Keratinocyte (primary cell): ENCODE measurements around the gene MEF2B. TPM values are rescaled to one million over a fixed set of nuclear protein-coding genes. Genes with fewer than 3 reads are reported as not detected.

Source experiments
- DNase-seq: peaks from one replicate; pipeline ENCODE4 v3.0.0-alpha.2; 2011; ENCODE audit warnings: low read depth, missing footprints, low spot score
- FAIRE-seq: peaks from 2 replicates; lab custom pipeline; 2011; peaks lifted over from hg19 to GRCh38; lab: Jason Lieb, UNC
- H2AFZ ChIP-seq: 2 replicates; pipeline ENCODE4 v1.6.0; 2012; ENCODE audit warnings: low read length, control low read depth, inconsistent platforms; ENCODE audit not compliant: control insufficient read depth
- H3K27ac ChIP-seq: 2 replicates; pipeline ENCODE4 v1.5.1; 2011; ENCODE audit warnings: low read length; ENCODE audit not compliant: control insufficient read depth, insufficient read depth
- H3K27me3 ChIP-seq: 3 replicates; pipeline ENCODE4 v1.6.0; 2011; ENCODE audit warnings: low read length; ENCODE audit not compliant: control insufficient read depth, insufficient read depth; ENCODE audit errors: extremely low read depth
- H3K36me3 ChIP-seq, 2 experiments: 2 replicates in 1 of 2; 3 replicates in 1 of 2; pipeline ENCODE4 v1.5.1; 2011; ENCODE audit warnings: low read length in 2 of 2, mild to moderate bottlenecking in 1 of 2; ENCODE audit not compliant: control insufficient read depth in 2 of 2, insufficient read depth in 2 of 2; ENCODE audit errors: extremely low read depth in 1 of 2
- H3K4me1 ChIP-seq: 3 replicates; pipeline ENCODE4 v1.5.1; 2011; ENCODE audit warnings: low read length; ENCODE audit not compliant: control insufficient read depth, insufficient read depth; ENCODE audit errors: extremely low read depth
- H3K4me2 ChIP-seq: 3 replicates; pipeline ENCODE4 v1.6.0; 2011; ENCODE audit warnings: low read depth, low read length; ENCODE audit not compliant: control insufficient read depth, insufficient read depth; ENCODE audit errors: extremely low read depth
- H3K4me3 ChIP-seq, 3 experiments: fragments of 200-600 bp in 1 of 3; sonication (generic) in 1 of 3; 2 replicates in 2 of 3; 3 replicates in 1 of 3; pipeline ENCODE4 v1.5.1; 2011 to 2016; ENCODE audit warnings: low read length in 3 of 3, mild to moderate bottlenecking in 3 of 3, control low read depth in 2 of 3, inconsistent platforms in 1 of 3, low read depth in 1 of 3, mixed read lengths in 1 of 3, mixed run types in 1 of 3, moderate library complexity in 1 of 3; ENCODE audit not compliant: control insufficient read depth in 2 of 3, insufficient read depth in 2 of 3; ENCODE audit errors: extremely low read depth in 1 of 3
- H3K79me2 ChIP-seq: 2 replicates; pipeline ENCODE4 v1.6.0; 2012; ENCODE audit warnings: low read length; ENCODE audit not compliant: control insufficient read depth, insufficient read depth
- H3K9ac ChIP-seq: 3 replicates; pipeline ENCODE4 v1.6.0; 2011; ENCODE audit warnings: low read length; ENCODE audit not compliant: control insufficient read depth, insufficient read depth; ENCODE audit errors: extremely low read depth
- H3K9me1 ChIP-seq: 3 replicates; pipeline ENCODE4 v1.6.0; 2011; ENCODE audit warnings: low read length; ENCODE audit not compliant: control insufficient read depth, insufficient read depth; ENCODE audit errors: extremely low read depth
- H3K9me3 ChIP-seq: 2 replicates; pipeline ENCODE4 v1.5.1; 2012; ENCODE audit warnings: low read depth, low read length; ENCODE audit not compliant: control insufficient read depth
- H4K20me1 ChIP-seq: 3 replicates; pipeline ENCODE4 v1.6.0; 2011; ENCODE audit warnings: low read length; ENCODE audit not compliant: control insufficient read depth, insufficient read depth; ENCODE audit errors: extremely low read depth
- CTCF ChIP-seq, 3 experiments: IDR thresholded peaks in 1 of 3; conservative IDR thresholded peaks in 1 of 3; optimal IDR thresholded peaks in 1 of 3; 2 replicates in 2 of 3; 3 replicates in 1 of 3; pipeline versions ENCODE3 to v1.5.1; 2011; ENCODE audit warnings: low read length in 3 of 3, mild to moderate bottlenecking in 3 of 3, moderate library complexity in 2 of 3, control low read depth in 1 of 3, inconsistent platforms in 1 of 3; ENCODE audit not compliant: insufficient read depth in 2 of 3; ENCODE audit errors: extremely low read depth in 1 of 3
- EZH2 ChIP-seq: IDR thresholded peaks from one replicate; pipeline ENCODE4 v1.6.1; 2012; ENCODE audit warnings: inconsistent platforms, mild to moderate bottlenecking, low read length, moderate library complexity
- dilution Hi-C: fragments of 300-500 bp; cut with MboI; formaldehyde crosslinking; loops from one replicate; pipeline ENCODE4 v1.7.0; 2020; ENCODE audit warnings: low sequenced_read_pairs; ENCODE audit not compliant: extremely low pct_ligation_motif_present
- polyA plus RNA-seq, 5 experiments: library from polyadenylated mRNA; depleted of rRNA in 3 of 5; stranded (reverse) in 3 of 5; stranded (forward) in 1 of 5; unstranded in 1 of 5; fragments of >200 nt; gene quantifications; 1 replicate in 1 of 5; 2 replicates in 3 of 5; 3 replicates in 1 of 5; pipeline versions ENCODE4 v1.2.1 to v1.2.3, GENCODE V29; 2011 to 2012; ENCODE audit warnings: missing spikeins in 2 of 5, low read depth in 1 of 5, low replicate concordance in 1 of 5

MEF2B gene
- polyA plus RNA-seq, 1 donor (not counting 4 experiments of a cell fraction or from before 2014, with no cell fraction given), result 0.05 TPM

- TF ChIP-seq EZH2 (no peak), CTCF (optimal IDR thresholded peaks at IDR 0.05 in 1 of 3, IDR thresholded peaks at IDR 0.05 in 1 of 3, conservative IDR thresholded peaks at IDR 0.05 in 1 of 3; ENCODE audit: extremely low read depth in 1 of 3, insufficient read depth in 2 of 3, low read length in 3 of 3) (no peak)
- DNase-seq (no peak), FAIRE-seq (no peak)
- Histone ChIP-seq H3K4me1 (no peaks in the 10 kb centered on the region), H3K4me2 (no peak overlapping the region), H3K27me3 (no peaks in the 10 kb centered on the region), H3K9ac (no peak overlapping the region), H4K20me1 (no peaks in the 10 kb centered on the region), H3K4me3 (no peak overlapping the region), H2AFZ (no peak overlapping the region), H3K36me3 (no peaks in the 10 kb centered on the region), H3K27ac (no peak overlapping the region), H3K79me2 (no peaks in the 10 kb centered on the region), H3K9me1 (no peaks in the 10 kb centered on the region), H3K9me3 (no peaks in the 10 kb centered on the region)
- dilution Hi-C loops, result no loop called here
Observed at GRCh38 chr19:19096641-19097627, 73.1 kb downstream of the MEF2B start.

- H3K79me2 ChIP-seq, result no peaks in the 10 kb centered on the region
- no peaks in the 10 kb centered on the region for H3K9me3 ChIP-seq
- FAIRE-seq (no peak), DNase-seq (no peak)
- TF ChIP-seq CTCF (optimal IDR thresholded peaks at IDR 0.05 in 1 of 3, IDR thresholded peaks at IDR 0.05 in 1 of 3, conservative IDR thresholded peaks at IDR 0.05 in 1 of 3; ENCODE audit: extremely low read depth in 1 of 3, insufficient read depth in 2 of 3, low read length in 3 of 3), result no peak
- TF ChIP-seq EZH2, result no peak
- H4K20me1 ChIP-seq, result no peaks in the 10 kb centered on the region
- H3K27me3 ChIP-seq, result no peaks in the 10 kb centered on the region
- no peaks in the 10 kb centered on the region for H3K36me3 ChIP-seq
- H3K4me3 ChIP-seq, result no peak overlapping the region
- no peaks in the 10 kb centered on the region for H3K4me1 ChIP-seq
- H3K4me2 ChIP-seq, result no peak overlapping the region
- H3K9me1 ChIP-seq, result no peaks in the 10 kb centered on the region
- H2AFZ ChIP-seq, result no peak overlapping the region
- no peak overlapping the region for H3K9ac ChIP-seq
- H3K27ac ChIP-seq, result no peak overlapping the region
- dilution Hi-C loops, result no loop called here
Observed at GRCh38 chr19:19095691-19096090, 74.4 kb downstream of the MEF2B start.

Other genes starting within 250 kb of the MEF2B start
- 97.2 to 188 TPM (median 119 TPM) in 3 replicates for gene HOMER3, start 229.0 kb downstream of the MEF2B start, polyA plus RNA-seq
- gene SUGP2, start 136.7 kb downstream of the MEF2B start, polyA plus RNA-seq, result 39.6 to 57.9 TPM (median 51.2 TPM) in 3 replicates
- gene ARMC6, start 136.7 kb downstream of the MEF2B start, polyA plus RNA-seq, result 23.8 to 32.7 TPM (median 30.7 TPM) in 3 replicates
- 1.2 to 2.2 TPM (median 1.9 TPM) in 3 replicates for gene SLC25A42, start 106.3 kb downstream of the MEF2B start, polyA plus RNA-seq
- gene TMEM161A, start 31.8 kb downstream of the MEF2B start, polyA plus RNA-seq, result 18.0 to 35.1 TPM (median 25.0 TPM) in 3 replicates
- 16.3 to 19.6 TPM (median 18.1 TPM) in 3 replicates for gene BORCS8, start 21.9 kb upstream of the MEF2B start, polyA plus RNA-seq
- gene RFXANK, start 22.0 kb upstream of the MEF2B start, polyA plus RNA-seq, result 49.0 to 70.8 TPM (median 51.3 TPM) in 3 replicates
- 9.7 to 14.4 TPM (median 12.3 TPM) in 3 replicates for gene NR2C2AP, start 33.2 kb upstream of the MEF2B start, polyA plus RNA-seq
- not detected in 3 replicates for gene NCAN, start 41.7 kb upstream of the MEF2B start, polyA plus RNA-seq
- gene TM6SF2, start 103.0 kb upstream of the MEF2B start, polyA plus RNA-seq, result not detected in 3 replicates
- 23.3 to 37.4 TPM (median 28.6 TPM) in 3 replicates for gene SUGP1, start 150.2 kb upstream of the MEF2B start, polyA plus RNA-seq
- 9.7 to 18.8 TPM (median 10.3 TPM) in 3 replicates for gene MAU2, start 150.6 kb upstream of the MEF2B start, polyA plus RNA-seq
- gene GATAD2A, start 235.4 kb upstream of the MEF2B start, polyA plus RNA-seq, result 14.6 to 81.0 TPM (median 28.4 TPM) in 3 replicates